T-helper 22 cell (primary cell): ENCODE measurements around the gene LPGAT1.
"Not testable (repeated sequence)": the region's sequence is repeated elsewhere in the genome, so short reads cannot be mapped to it uniquely, and the experiment has no call there.

ENCODE experiments used
- DNase-seq: peaks from one replicate; pipeline ENCODE4 v3.0.0-alpha.2; 2020; ENCODE audit warnings: low read depth

LPGAT1 gene

GRCh38 chr1:211830328-211831142 lies at the start of gene LPGAT1:
Gene LPGAT1, minus strand, starts transcription at chr1:211830763. Its CDS starts 1,467 bp downstream, at chr1:211829296.
- DNase-seq: peak; percentile 46

GRCh38 chr1:211879475-211879874 lies 48.9 kb upstream of the LPGAT1 start:
- DNase-seq: no peak

GRCh38 chr1:211876851-211877590 lies 46.5 kb upstream of the LPGAT1 start:
- DNase-seq: no peak

GRCh38 chr1:211875541-211875940 lies 45.0 kb upstream of the LPGAT1 start:
- no peak for DNase-seq

- no peak for DNase-seq
Observed at GRCh38 chr1:211874521-211875347, 44.2 kb upstream of the LPGAT1 start.

GRCh38 chr1:211873731-211874130 lies 43.2 kb upstream of the LPGAT1 start:
- not testable (repeated sequence) for DNase-seq

- no peak for DNase-seq
Observed at GRCh38 chr1:211870156-211870555, 39.6 kb upstream of the LPGAT1 start.

- DNase-seq: no peak
Observed at GRCh38 chr1:211865180-211865579, 34.6 kb upstream of the LPGAT1 start.

GRCh38 chr1:211859405-211859804 lies 28.8 kb upstream of the LPGAT1 start:
- DNase-seq: no peak

GRCh38 chr1:211851174-211851573 lies 20.6 kb upstream of the LPGAT1 start:
- DNase-seq: no peak

GRCh38 chr1:211843507-211844298 lies 13.1 kb upstream of the LPGAT1 start:
- DNase-seq: no peak

- no peak for DNase-seq
Observed at GRCh38 chr1:211843018-211843417, 12.5 kb upstream of the LPGAT1 start.

- no peak for DNase-seq
Observed at GRCh38 chr1:211842518-211842917, 12.0 kb upstream of the LPGAT1 start.

GRCh38 chr1:211839106-211839505 lies 8.5 kb upstream of the LPGAT1 start:
- DNase-seq: no peak

- no peak for DNase-seq
Observed at GRCh38 chr1:211833174-211833820, 2.7 kb upstream of the LPGAT1 start.

GRCh38 chr1:211832661-211833060 lies 2.1 kb upstream of the LPGAT1 start:
- DNase-seq: no peak

- DNase-seq: no peak
Observed at GRCh38 chr1:211831558-211832323, 1.2 kb upstream of the LPGAT1 start.

- peak; percentile 0 for DNase-seq
Observed at GRCh38 chr1:211830055-211830327, 572 bp downstream of the LPGAT1 start.

- DNase-seq: no peak
Observed at GRCh38 chr1:211829343-211830054, 1.1 kb downstream of the LPGAT1 start.
